Left ventricle myocardium superior (tissue), 1 donor: ENCODE data around the gene ARMC6. TPM values are rescaled to one million over a fixed set of nuclear protein-coding genes. Genes with fewer than 3 reads are reported as not detected.
A peak's percentile ranks its signal among the peaks of the same experiment; 100 is the strongest.

Experiments
- ATAC-seq: fragments of 200-7000 bp; cut with Tn5 transposase; one replicate; pipeline ENCODE4 v1.9.1; 2020; ENCODE audit warnings: mild to moderate bottlenecking, moderate library complexity
- DNase-seq: peaks from one replicate; pipeline ENCODE4 v3.0.0-alpha.2; 2020
- intact Hi-C: fragments of 100-400 bp; cut with micrococcal nuclease; formaldehyde crosslinking; loops from one replicate; pipeline ENCODE4 v1.11.0; 2022
- total RNA-seq: library from RNA; stranded (reverse); fragmentation: NEBNext Ultra II Directional; extraction: Animal tissue kit (Norgen Biotek cat#: 25700); gene quantifications from one replicate; pipeline ENCODE4 v1.2.1, GENCODE V29; 2021
- donor health status: DM: no; HTN: yes; CAD: no; lungs with severe emphysema.

ARMC6 gene
- total RNA-seq, 1 donor from 2014 or later, result 12.2 TPM

- DNase-seq (peak; percentile 51), ATAC-seq (no peak)
- intact Hi-C loops, result no loop called here
These were observed 31.7 kb downstream of the ARMC6 start for GRCh38 chr19:19064811-19065745.

- intact Hi-C loops, result no loop called here
- ATAC-seq (no peak), DNase-seq (no peak)
These were observed 34.1 kb downstream of the ARMC6 start for GRCh38 chr19:19067276-19068072.

GRCh38 chr19:19068659-19069654 lies 35.6 kb downstream of the ARMC6 start:
- ATAC-seq (peak; percentile 46), DNase-seq (no peak)
- intact Hi-C loops, result no loop called here

GRCh38 chr19:19071897-19072296 lies 38.5 kb downstream of the ARMC6 start:
- intact Hi-C loops, result no loop called here
- no peak for ATAC-seq

GRCh38 chr19:19074196-19074882 lies 40.9 kb downstream of the ARMC6 start:
- ATAC-seq, result no peak
- intact Hi-C loops, result no loop called here
- DNase-seq, result no peak

More at GRCh38 chr19:19071897-19072296, 38.5 kb downstream of the ARMC6 start:
- DNase-seq, result no peak

- ATAC-seq (no peak), DNase-seq (no peak)
- intact Hi-C loops, result no loop called here
These were observed 41.7 kb downstream of the ARMC6 start for GRCh38 chr19:19075126-19075525.

- intact Hi-C loops, result no loop called here
- DNase-seq, result no peak
- no peak for ATAC-seq
These were observed 43.1 kb downstream of the ARMC6 start for GRCh38 chr19:19076476-19076875.

- DNase-seq, result no peak
- ATAC-seq, result no peak
- intact Hi-C loops, result no loop called here
These were observed 43.7 kb downstream of the ARMC6 start for GRCh38 chr19:19077103-19077502.

GRCh38 chr19:19078801-19079200 lies 45.4 kb downstream of the ARMC6 start:
- intact Hi-C loops, result no loop called here
- ATAC-seq (no peak), DNase-seq (no peak)

- DNase-seq, result no peak
- ATAC-seq, result no peak
- intact Hi-C loops, result no loop called here
These were observed 46.2 kb downstream of the ARMC6 start for GRCh38 chr19:19079571-19079970.

GRCh38 chr19:19081642-19082151 lies 48.3 kb downstream of the ARMC6 start:
- DNase-seq, result peak; percentile 68
- ATAC-seq, result peak; percentile 42
- intact Hi-C loops, result no loop called here

GRCh38 chr19:19083413-19084178 lies 50.2 kb downstream of the ARMC6 start:
- peak; percentile 80 for DNase-seq
- ATAC-seq, result peak; percentile 91
- intact Hi-C loops, result no loop called here

- DNase-seq, result no peak
- no peak for ATAC-seq
- intact Hi-C loops, result no loop called here
These were observed 54.3 kb downstream of the ARMC6 start for GRCh38 chr19:19087676-19088075.

- intact Hi-C loops, result no loop called here
- ATAC-seq (no peak), DNase-seq (no peak)
These were observed 61.1 kb downstream of the ARMC6 start for GRCh38 chr19:19094513-19094912.

GRCh38 chr19:19095691-19096090 lies 62.3 kb downstream of the ARMC6 start:
- DNase-seq (no peak), ATAC-seq (no peak)
- intact Hi-C loops, result no loop called here

GRCh38 chr19:19096641-19097627 lies 63.5 kb downstream of the ARMC6 start:
- intact Hi-C loops, result no loop called here
- no peak for ATAC-seq
- DNase-seq, result no peak
